Measurements from ENCODE around the gene NRDE2.

The NRDE2 gene

GRCh38 chr14:90295870-90296516, 35.7 kb downstream of the NRDE2 start:
- DNase-seq: no peak

GRCh38 chr14:90294872-90295271, 36.9 kb downstream of the NRDE2 start:
- no peak for DNase-seq

DNA sequence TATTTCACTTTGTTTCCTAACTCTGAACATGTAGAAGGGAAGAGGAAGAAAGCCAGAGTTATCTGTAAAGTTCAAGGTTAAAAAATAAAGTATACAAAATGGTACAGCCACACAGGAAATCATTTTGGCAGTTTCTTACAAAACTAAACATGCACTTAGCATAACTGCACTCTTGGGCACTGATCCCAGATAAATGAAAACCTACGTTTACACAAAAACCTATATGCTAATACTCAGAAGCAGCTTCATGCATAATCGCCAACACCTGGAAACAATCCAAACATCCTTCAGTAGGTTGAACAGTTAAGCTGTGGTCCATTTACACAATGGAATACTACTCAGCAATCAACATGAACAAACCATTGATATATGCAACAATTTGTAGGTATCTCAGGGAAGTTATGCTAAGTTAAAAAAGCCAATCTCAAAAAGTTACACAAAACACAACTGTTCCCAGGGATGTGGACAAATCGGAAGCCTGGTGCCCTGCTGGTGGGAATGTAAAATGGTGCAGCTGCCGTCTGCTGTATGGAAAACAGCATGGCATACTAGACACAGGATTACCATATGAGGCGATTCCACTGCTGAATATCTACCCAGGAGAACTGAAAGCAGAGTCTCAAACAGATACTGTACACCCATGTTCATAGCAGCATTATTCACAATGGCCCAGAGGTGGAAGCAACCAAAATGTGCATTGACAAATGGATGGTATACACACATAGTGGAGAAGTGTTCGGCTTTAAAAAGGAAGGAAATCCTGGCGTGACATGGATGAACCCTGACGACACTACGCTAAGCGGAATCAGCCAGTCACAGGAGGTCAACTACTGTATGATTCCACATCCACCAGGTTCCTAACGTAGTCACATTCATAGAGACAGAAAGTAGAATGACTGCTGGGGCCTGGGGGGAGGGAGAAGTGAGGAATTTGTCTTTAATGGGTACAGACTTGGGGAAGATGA, 37.7 kb downstream of the NRDE2 start:
- DNase-seq: no peak

- no peak for DNase-seq
Observed at GRCh38 chr14:90291699-90292098, 40.0 kb downstream of the NRDE2 start.

DNA sequence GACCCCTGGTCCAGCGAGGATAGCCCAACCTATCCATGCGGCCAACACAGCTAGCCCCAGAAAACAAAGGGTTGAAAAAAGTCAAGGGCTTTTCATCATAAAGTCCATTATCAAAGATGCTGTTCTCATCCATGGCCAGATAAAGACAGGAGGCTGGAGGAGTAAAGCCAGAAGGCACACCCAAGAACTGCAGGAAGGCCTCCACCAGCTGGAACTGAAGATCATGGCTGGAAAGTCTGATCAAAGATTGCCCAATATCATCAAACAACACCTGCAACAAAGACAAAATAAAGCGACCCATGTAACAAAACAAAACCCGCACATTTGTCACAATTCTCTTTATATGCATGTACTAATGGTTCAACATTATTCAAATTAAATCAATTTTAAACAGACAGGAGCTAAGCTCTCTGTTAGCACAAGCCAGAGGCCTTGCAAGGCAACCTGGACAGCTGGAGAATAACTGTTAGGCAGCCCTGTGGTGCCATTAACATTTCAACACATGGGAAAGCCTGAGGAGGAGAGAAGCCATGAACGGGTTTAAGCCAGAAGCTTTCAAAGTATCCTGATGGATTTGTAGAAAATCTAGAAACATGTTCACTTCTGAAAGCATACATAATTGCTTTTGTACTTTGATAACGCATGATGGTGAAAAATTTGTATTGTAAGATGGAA, 41.3 kb downstream of the NRDE2 start:
- no peak for DNase-seq

- DNase-seq: no peak
Observed at GRCh38 chr14:90288651-90289355, 42.9 kb downstream of the NRDE2 start.

DNA sequence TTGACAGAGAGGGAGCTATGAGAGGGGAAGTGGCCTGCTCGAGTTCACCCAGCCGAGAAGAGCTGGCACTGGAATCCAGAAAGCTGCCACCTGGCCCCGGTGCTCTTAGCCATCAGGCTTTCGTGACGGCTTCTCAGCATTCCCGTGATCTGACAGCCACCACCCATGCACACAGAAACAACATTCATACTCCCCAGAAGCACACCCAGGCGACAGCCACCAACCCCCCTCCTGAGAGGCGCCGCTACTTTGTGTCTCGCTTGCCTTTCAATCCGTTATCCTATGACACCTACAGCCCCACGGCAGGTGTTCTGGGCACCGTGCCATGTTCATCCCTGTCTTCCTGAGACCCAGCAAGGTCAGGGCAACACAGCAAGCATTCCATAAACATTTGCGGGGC, 44.0 kb downstream of the NRDE2 start:
- DNase-seq: no peak

DNA sequence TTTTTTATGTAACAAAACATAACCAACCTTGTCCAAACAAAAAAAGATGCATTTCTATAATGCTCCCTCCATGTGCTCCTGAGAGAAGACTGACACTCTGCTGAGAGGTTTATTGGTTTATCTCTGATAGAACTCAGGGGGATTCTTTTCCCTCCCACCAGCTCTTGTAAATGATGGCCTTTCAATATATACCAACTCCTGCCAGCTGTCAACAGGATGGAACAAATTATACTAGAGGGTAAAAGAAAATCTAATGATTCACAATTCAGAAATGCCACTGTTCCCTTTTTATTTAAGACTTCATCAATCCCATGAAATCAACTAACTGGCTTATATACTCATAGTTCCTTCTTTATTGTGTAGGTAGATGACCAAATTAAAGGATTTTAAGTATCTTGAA, 50.0 kb downstream of the NRDE2 start:
- DNase-seq: no peak

- no peak for DNase-seq
Observed at GRCh38 chr14:90281261-90281660, 50.5 kb downstream of the NRDE2 start.

DNA sequence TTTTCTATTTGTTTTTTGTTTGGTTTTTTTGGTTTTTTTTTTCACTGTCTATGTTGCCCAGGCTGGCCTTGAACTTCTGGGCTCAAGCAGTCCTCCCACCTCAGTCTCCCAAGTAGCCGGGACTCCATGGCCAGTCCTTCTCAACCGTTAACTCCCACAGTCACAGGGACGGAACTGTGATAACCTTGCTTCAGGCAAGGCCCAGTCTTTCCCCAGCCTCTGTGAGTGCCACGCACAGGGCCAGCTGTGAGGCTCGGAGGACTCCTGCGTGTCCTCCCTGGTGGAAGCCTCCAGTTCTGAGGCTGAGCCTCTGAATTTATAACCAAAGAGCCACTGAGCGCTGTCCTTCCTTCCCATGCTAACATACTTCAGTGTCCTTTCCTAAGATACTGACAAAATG, 51.6 kb downstream of the NRDE2 start:
- DNase-seq: no peak

DNA sequence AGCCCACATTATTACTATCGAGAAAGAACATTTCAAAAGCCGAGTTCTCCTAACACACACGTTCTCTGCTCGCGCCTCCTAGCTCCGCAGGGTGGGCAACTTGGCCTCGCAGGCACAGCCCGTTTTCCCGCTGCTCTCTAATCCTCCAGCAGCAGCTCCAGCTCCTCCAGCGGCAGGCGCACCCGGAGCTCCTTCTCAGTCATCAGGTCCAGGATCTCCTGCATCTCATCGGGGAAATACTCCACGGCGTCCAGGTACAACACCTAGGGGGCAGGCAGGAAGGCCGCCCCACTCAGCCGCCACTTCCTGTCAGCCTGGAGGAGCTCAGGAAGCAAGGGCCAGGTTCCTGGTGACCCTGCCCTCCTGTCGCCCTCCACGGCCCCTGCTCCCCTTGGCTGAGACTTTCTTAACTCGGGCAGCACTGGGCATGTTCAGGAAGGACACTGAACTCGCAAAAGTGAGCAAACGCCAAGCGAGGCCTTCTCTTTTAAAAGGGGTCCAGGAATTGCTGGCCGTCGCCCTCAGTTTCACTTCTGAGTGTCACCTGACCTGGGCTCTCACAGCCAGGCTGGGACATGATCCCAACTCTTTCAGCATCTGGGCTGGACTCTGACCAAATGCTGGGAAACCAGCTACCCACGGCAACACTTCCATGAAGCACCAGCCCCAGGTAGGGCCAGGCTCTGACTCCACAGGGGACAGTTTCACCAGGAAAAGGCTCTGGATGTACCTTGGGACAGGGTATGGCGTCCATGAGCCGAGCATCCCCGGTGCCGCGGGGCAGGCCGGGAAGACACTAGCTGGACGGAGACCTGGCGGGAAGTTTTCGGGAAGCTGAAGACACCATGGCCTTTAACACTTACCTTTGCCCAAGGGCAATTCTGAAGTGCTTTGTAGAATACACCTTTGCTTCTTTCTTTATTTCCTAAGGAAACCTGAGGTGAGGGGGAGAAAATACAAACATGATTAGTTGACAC, 53.3 kb downstream of the NRDE2 start:
- no peak for DNase-seq

DNA sequence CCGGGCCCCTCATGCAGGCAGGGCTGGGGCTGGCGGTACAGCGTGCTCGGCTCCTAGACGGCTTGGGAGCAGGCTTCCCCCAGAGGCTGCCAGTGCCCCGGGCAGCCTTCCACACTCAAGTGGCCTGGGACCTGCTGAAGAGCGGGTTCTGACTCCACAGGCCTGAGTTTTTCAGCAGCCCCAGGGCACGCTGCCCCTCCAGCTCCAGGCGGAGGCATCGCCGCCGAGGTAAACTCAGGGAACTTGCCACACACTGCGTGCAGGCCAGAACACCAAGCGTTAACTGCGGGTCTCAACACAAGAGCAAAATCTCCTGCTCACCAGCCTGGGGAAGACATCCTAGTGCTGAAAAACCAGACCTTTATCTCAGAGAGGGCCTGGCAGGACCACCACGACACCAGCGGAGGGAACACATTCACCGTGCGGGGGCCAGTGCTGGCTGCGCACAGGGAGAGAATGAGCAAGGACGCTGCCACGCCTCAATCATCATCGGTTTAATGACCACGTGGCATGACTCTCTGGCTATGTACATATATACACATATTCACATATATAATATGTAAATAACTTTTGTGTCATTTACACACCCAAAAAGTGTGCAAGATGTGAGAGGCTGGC, 54.1 kb downstream of the NRDE2 start:
- no peak for DNase-seq

DNA sequence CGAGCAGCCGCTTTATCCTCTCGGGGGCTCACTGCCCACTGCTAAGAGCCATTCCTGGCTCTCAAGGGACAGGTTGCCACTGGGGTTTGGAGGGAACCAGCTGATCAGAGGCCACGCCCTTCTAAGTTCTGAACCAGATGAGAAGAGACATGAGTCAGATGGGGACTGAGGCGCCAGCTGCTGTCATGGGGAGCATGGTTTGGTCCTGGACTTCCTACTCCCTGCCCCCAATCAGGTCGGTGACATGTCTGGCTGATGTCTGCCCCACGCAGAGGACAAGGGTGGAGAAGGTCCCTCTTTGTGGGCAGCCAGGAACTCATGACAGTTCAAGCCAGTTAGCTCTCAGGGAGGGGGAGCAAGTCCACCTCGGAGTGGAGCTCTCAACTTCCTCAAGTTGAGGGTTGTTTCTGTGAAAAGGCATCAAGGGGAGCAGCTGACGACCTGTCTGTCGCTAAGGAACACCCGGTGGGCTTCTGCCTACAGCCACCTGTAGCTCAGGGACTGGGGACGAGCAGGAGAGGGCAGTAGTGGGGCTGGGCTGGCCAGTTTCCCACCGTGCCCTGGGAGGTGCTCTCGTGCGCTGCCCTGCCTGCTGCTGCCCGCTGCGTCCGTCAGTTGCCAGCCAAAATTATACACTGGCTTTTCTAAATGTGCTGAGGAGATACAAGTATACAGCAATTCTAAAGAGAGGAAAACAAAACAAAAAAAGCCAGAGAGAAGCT, 54.9 kb downstream of the NRDE2 start:
- no peak for DNase-seq

DNA sequence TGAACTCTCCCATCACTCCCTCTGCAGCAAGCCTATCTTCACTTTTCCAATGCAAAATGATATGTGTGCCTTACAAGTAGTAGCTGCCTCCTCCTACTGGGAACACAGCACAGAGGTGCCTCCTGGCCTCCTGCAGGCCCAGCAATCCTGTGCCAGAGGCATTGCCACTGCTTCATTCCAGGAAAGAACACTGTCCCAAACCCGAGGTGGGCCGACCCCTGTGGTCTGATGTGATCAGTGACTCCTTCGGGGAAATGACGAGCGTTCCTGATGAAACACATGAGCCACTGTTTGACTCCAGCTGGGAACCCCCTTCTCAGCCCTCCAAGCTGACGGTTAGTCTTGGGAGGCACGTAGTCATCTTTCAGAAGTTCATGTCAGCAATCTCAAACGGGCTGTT, 55.9 kb downstream of the NRDE2 start:
- no peak for DNase-seq

GRCh38 chr14:90275458-90275814, 56.3 kb downstream of the NRDE2 start:
- DNase-seq: no peak

GRCh38 chr14:90274808-90275457, 56.8 kb downstream of the NRDE2 start:
- no peak for DNase-seq

DNA sequence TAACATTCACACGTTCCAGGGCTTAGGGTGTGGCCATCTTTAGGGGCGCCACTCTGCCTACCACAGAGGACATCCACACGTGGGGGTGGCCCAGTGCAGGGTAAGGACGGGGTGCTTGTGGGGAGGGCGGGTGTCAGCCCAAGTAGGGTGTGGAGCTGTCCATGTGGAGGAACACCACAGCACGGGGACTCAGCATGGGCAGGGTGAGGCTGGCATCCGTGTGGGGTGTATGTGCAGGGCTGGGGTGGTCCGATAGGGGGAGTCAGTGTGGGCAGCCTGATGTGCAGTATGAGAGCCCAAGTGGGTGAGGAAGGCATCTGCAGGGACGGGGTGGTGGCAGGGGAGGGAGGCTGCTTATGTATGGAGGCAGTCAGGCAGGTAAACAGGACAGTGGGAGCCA, 57.7 kb downstream of the NRDE2 start:
- DNase-seq: no peak

GRCh38 chr14:90273532-90273931, 58.2 kb downstream of the NRDE2 start:
- no peak for DNase-seq

DNA sequence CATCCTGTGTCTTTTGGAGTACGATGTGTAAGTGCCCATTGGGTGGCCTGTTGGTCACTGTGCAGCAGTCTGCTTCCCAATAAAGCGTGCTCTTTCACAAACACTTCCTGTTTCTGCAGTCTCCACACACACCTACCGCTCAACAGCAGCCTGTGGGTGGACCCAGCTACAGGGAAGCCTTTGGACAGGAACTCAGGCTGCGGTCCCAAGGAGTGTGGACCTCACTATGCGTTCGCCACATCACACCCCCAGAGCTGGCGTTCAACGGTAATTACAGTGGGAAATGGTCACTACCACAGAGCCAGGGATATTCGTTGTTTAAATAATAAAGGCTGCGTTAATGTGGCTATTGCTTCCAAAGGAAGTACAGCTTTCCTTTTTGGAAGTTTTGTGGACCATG, 59.2 kb downstream of the NRDE2 start:
- no peak for DNase-seq

DNA sequence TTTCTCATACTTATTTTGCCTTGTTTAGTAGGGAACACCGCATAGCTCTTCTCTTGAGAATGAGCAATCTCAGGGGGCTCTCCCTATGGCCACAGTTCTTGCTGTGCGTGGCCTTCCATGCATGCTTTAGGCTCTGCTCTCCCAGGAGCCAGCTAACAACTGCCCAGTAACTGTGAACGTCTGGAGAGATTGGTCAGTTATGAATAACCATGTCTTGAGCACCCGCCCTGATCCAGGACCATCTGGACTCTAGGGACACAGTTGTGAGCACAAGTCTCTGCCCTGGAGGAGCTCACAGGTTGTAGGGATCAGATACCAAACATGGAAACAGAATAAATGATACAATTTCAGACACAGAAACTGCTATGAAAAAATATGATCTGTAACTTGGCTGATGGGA, 63.3 kb downstream of the NRDE2 start:
- DNase-seq: no peak

Measured in stimulated activated naive CD4-positive, alpha-beta T cell (primary cell).